Karpas-422 (cell line): Measurements from ENCODE around the gene GHITM. TPM values are rescaled to one million over a fixed set of nuclear protein-coding genes. Genes with fewer than 3 reads are reported as not detected.
"Not testable (repeated sequence)": the region's sequence is repeated elsewhere in the genome, so short reads cannot be mapped to it uniquely, and the experiment has no call there.

ENCODE experiments used
- DNase-seq: peaks from one replicate; pipeline ENCODE4 v3.0.0-alpha.2; 2015
- H2AFZ ChIP-seq: fragments of 200-600 bp; sonication (generic); 2 replicates; pipeline ENCODE4 v1.6.1; 2014; ENCODE audit warnings: antibody characterized with exemption, low read length, mixed read lengths
- H3K27ac ChIP-seq: fragments of 200-600 bp; sonication (generic); 2 replicates; pipeline ENCODE4 v1.5.1; 2014; ENCODE audit warnings: mild to moderate bottlenecking, low read length, moderate library complexity
- H3K27me3 ChIP-seq: fragments of 200-600 bp; sonication (generic); 2 replicates; pipeline ENCODE4 v1.6.1; 2014; ENCODE audit warnings: low read length, mixed read lengths
- H3K36me3 ChIP-seq: fragments of 200-600 bp; sonication (generic); 2 replicates; pipeline ENCODE4 v1.6.1; 2014; ENCODE audit warnings: low read length, mixed read lengths; ENCODE audit not compliant: insufficient read depth
- H3K4me1 ChIP-seq: fragments of 200-600 bp; sonication (generic); 2 replicates; pipeline ENCODE4 v1.6.1; 2014; ENCODE audit warnings: mild to moderate bottlenecking, low read length, mixed read lengths
- H3K4me2 ChIP-seq: fragments of 200-600 bp; sonication (generic); 2 replicates; pipeline ENCODE4 v1.6.1; 2014; ENCODE audit warnings: low read length, low read depth, mild to moderate bottlenecking; ENCODE audit not compliant: poor library complexity, severe bottlenecking
- H3K4me3 ChIP-seq: fragments of 200-600 bp; sonication (generic); 2 replicates; pipeline ENCODE4 v1.5.1; 2014; ENCODE audit warnings: mild to moderate bottlenecking, antibody characterized with exemption, low read length, mixed read lengths
- H3K79me2 ChIP-seq: fragments of 200-600 bp; sonication (generic); 2 replicates; pipeline ENCODE4 v1.6.1; 2014; ENCODE audit warnings: mild to moderate bottlenecking, low read length, mixed read lengths
- H3K9ac ChIP-seq: fragments of 200-600 bp; sonication (generic); 2 replicates; pipeline ENCODE4 v1.6.0; 2014; ENCODE audit warnings: low read length
- H3K9me2 ChIP-seq: fragments of 200-600 bp; sonication (generic), shearing (Covaris generic); replicated peaks from 2 replicates; pipeline ENCODE4 v1.6.0; 2014; ENCODE audit warnings: mild to moderate bottlenecking, low read length, moderate library complexity; ENCODE audit not compliant: insufficient read depth
- H3K9me3 ChIP-seq: fragments of 300-700, 200-600 bp; sonication (generic); 2 replicates; pipeline ENCODE4 v1.6.1; 2014; ENCODE audit warnings: low read length, mixed read lengths
- H4K20me1 ChIP-seq: fragments of 200-600 bp; sonication (generic); 2 replicates; pipeline ENCODE4 v1.6.1; 2014; ENCODE audit warnings: mild to moderate bottlenecking, antibody characterized with exemption, low read length, low read depth; ENCODE audit not compliant: insufficient read depth
- total RNA-seq: library from RNA; depleted of rRNA; stranded (reverse); fragments of >200 nt; shearing (Covaris generic); gene quantifications from 2 replicates; pipeline ENCODE4 v1.2.3, GENCODE V29; 2014; ENCODE audit warnings: low replicate concordance

The GHITM gene
- total RNA-seq, 1 experiment from 2014 or later, result 78.4 TPM

- Histone ChIP-seq H3K4me3 (no peak overlapping the region), H3K9me2 (no peaks in the 10 kb centered on the region), H3K79me2 (no peaks in the 10 kb centered on the region), H3K27me3 (no peaks in the 10 kb centered on the region), H4K20me1 (no peaks in the 10 kb centered on the region), H2AFZ (no peak overlapping the region), H3K36me3 (no peaks in the 10 kb centered on the region), H3K4me2 (no peak overlapping the region), H3K27ac (no peak overlapping the region), H3K4me1 (no peaks in the 10 kb centered on the region), H3K9me3 (no peaks in the 10 kb centered on the region), H3K9ac (no peak overlapping the region)
- no peak for DNase-seq
Observed at GRCh38 chr10:84114088-84114667, 25.1 kb upstream of the GHITM start.

GRCh38 chr10:84117204-84117603 lies 22.1 kb upstream of the GHITM start:
- not testable (repeated sequence) for DNase-seq, H3K4me3 ChIP-seq, H3K4me2 ChIP-seq, H3K4me1 ChIP-seq, H3K9ac ChIP-seq, H3K27me3 ChIP-seq, H3K79me2 ChIP-seq, H3K9me3 ChIP-seq, H4K20me1 ChIP-seq, H3K27ac ChIP-seq, H3K36me3 ChIP-seq, H3K9me2 ChIP-seq, H2AFZ ChIP-seq

GRCh38 chr10:84117686-84118394 lies 21.5 kb upstream of the GHITM start:
- DNase-seq, result no peak
- H3K79me2 ChIP-seq, result no peaks in the 10 kb centered on the region
- no peaks in the 10 kb centered on the region for H4K20me1 ChIP-seq
- no peak overlapping the region for H2AFZ ChIP-seq
- H3K9me3 ChIP-seq, result no peaks in the 10 kb centered on the region
- H3K4me3 ChIP-seq, result no peak overlapping the region
- H3K4me1 ChIP-seq, result no peaks in the 10 kb centered on the region
- H3K4me2 ChIP-seq, result no peak overlapping the region
- no peaks in the 10 kb centered on the region for H3K9me2 ChIP-seq
- no peaks in the 10 kb centered on the region for H3K27me3 ChIP-seq
- no peaks in the 10 kb centered on the region for H3K36me3 ChIP-seq
- no peak overlapping the region for H3K27ac ChIP-seq
- H3K9ac ChIP-seq, result no peak overlapping the region

DNA sequence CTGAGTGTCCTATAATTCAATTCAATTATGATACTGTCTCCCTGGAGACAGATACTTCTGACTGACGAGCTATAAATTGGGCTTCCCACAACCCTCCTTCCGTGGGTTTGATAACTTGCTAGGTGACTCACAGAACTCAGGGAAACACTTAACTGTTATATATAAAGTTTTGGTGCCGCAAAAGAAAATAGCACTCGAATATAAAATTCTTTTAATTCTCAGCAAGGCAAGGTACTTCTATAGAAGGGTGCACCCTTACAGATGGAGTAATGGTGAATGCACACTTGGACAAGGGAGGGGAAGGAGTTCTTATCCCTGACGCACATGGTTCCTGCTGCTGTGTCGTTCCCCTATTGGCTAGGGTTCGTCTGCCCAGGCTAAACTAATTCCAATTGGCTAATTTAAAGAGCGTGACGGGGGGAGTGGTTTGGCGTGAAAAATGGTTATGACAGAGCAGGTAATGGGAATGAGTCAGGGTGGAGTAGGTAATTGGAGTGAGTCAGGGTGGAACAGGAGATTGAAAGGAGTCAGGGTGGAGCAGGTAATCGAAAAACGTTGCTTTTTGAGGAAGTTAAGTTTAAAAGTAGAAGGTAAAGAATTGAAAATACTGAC lies 20.8 kb upstream of the GHITM start:
- H3K4me1 ChIP-seq, result no peaks in the 10 kb centered on the region
- no peaks in the 10 kb centered on the region for H3K79me2 ChIP-seq
- H3K4me3 ChIP-seq, result no peak overlapping the region
- H2AFZ ChIP-seq, result no peak overlapping the region
- H3K27ac ChIP-seq, result no peak overlapping the region
- H4K20me1 ChIP-seq, result no peaks in the 10 kb centered on the region
- no peaks in the 10 kb centered on the region for H3K36me3 ChIP-seq
- H3K27me3 ChIP-seq, result no peaks in the 10 kb centered on the region
- no peak overlapping the region for H3K9ac ChIP-seq
- H3K9me3 ChIP-seq, result no peaks in the 10 kb centered on the region
- H3K9me2 ChIP-seq, result no peaks in the 10 kb centered on the region
- no peak overlapping the region for H3K4me2 ChIP-seq
- DNase-seq, result no peak

- Histone ChIP-seq H3K4me3 (no peak overlapping the region), H3K4me2 (no peak overlapping the region), H3K9ac (no peak overlapping the region), H3K36me3 (no peaks in the 10 kb centered on the region), H3K79me2 (no peaks in the 10 kb centered on the region), H3K9me3 (no peaks in the 10 kb centered on the region), H3K4me1 (no peaks in the 10 kb centered on the region), H3K27me3 (no peaks in the 10 kb centered on the region), H3K27ac (no peak overlapping the region), H4K20me1 (no peaks in the 10 kb centered on the region), H2AFZ (no peak overlapping the region), H3K9me2 (no peaks in the 10 kb centered on the region)
- DNase-seq, result no peak
Observed at GRCh38 chr10:84123362-84123761, 15.9 kb upstream of the GHITM start.

DNA sequence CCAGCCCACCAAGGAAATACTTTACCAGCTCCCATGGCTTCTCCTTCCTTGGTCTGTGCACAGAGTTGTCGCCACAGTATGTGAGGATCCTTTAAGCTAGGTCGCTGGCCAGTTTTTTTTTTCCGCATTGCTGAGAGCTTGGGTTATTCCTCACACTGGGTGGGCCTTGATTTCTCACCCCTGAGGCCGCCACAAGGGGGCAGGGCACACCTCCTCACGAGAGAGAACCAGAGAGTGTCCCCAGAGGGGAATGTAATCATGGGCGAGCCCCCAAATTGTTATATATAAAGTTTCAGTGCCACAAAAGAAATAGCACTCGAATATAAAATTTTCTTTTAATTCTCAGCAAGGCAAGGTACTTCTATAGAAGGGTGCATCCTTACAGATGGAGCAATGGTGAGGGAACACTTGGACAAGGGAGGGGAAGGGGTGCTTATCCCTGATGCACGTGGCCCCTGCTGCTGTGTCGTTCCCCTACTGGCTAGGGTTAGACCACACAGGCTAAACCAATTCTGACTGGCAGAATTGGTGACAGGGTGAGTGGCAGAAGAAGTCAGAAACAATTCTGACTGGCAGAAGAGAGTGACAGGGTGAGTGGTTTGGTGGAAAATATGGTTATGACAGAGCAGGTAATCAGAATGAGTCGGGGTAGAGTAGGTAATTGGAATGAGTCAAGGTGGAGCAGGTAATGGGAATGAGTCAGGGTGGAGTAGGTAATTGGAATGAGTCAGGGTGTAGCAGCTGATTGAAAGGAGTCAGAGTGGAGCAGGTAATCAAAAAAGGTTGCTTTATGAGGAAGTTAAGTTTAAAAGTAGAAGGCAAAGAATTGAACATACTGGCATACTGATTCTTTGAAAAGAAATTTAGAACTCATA lies 13.2 kb upstream of the GHITM start:
- not testable (repeated sequence) for H4K20me1 ChIP-seq, H3K9ac ChIP-seq, H3K27me3 ChIP-seq, H3K27ac ChIP-seq, H3K9me2 ChIP-seq, H2AFZ ChIP-seq, H3K36me3 ChIP-seq, H3K4me1 ChIP-seq, H3K9me3 ChIP-seq, H3K79me2 ChIP-seq, H3K4me3 ChIP-seq, H3K4me2 ChIP-seq
- DNase-seq, result peak; percentile 65

- Histone ChIP-seq H3K9ac (no peak overlapping the region), H3K36me3 (no peaks in the 10 kb centered on the region)
- no peak for DNase-seq
Observed at GRCh38 chr10:84126785-84127167, 12.5 kb upstream of the GHITM start.

GRCh38 chr10:84135836-84136235 lies 3.5 kb upstream of the GHITM start:
- no peak overlapping the region for H3K27ac ChIP-seq
- H3K9ac ChIP-seq, result no peak overlapping the region
- no peaks in the 10 kb centered on the region for H3K9me3 ChIP-seq
- peaks cover 9% of the 10 kb centered on the region for H3K4me1 ChIP-seq
- H3K27me3 ChIP-seq, result no peaks in the 10 kb centered on the region
- no peaks in the 10 kb centered on the region for H3K36me3 ChIP-seq
- H4K20me1 ChIP-seq, result no peaks in the 10 kb centered on the region
- H3K9me2 ChIP-seq, result no peaks in the 10 kb centered on the region; the same call in 1 of the 2 replicates
- H2AFZ ChIP-seq, result no peak overlapping the region
- H3K4me3 ChIP-seq, result no peak overlapping the region
- peaks cover 15% of the 10 kb centered on the region for H3K79me2 ChIP-seq
- no peak for DNase-seq
- H3K4me2 ChIP-seq, result no peak overlapping the region

More at GRCh38 chr10:84126785-84127167, 12.5 kb upstream of the GHITM start:
- Histone ChIP-seq H3K9me2 (no peaks in the 10 kb centered on the region), H3K4me2 (no peak overlapping the region), H3K27ac (no peak overlapping the region), H3K9me3 (no peaks in the 10 kb centered on the region), H3K27me3 (no peaks in the 10 kb centered on the region), H4K20me1 (no peaks in the 10 kb centered on the region), H3K4me1 (no peaks in the 10 kb centered on the region), H3K79me2 (no peaks in the 10 kb centered on the region), H2AFZ (no peak overlapping the region), H3K4me3 (no peak overlapping the region)
